ENCODE data around the gene GREM2. TPM values are rescaled to one million over a fixed set of nuclear protein-coding genes. Genes with fewer than 3 reads are reported as not detected.
A peak's percentile ranks its signal among the peaks of the same experiment; 100 is the strongest.

The GREM2 gene
- total and polyA plus RNA-seq, 10 of the 15 experiments (the other 5 are each of a cell fraction or from before 2014, with no cell fraction given) = not detected

- TF ChIP-seq CEBPZ (IDR thresholded peaks at IDR 0.05; ENCODE audit: low read depth, low read length) (no peak), ETV6 (conservative IDR thresholded peaks at IDR 0.05 in 1 of 2, IDR thresholded peaks at IDR 0.05 in 1 of 2; ENCODE audit: borderline replicate concordance in 1 of 2, low read depth in 1 of 2) (peak in 1 of 2 experiments; percentile 50; a peak in 1 of 4 replicates), ESRRA (IDR thresholded peaks at IDR 0.05; ENCODE audit: low read length) (no peak), ZNF384 (IDR thresholded peaks at IDR 0.05; ENCODE audit: borderline replicate concordance, low read depth, low read length) (0 out of 2 replicates have a peak, but pooled peaks have one; percentile 18), CBX5 (IDR thresholded peaks at IDR 0.05; ENCODE audit: low read depth) (no peak), IKZF2 (IDR thresholded peaks at IDR 0.05) (peak; percentile 77 to 80), ATF2 (IDR thresholded peaks at IDR 0.05; ENCODE audit: low read length) (no peak), USF1 (IDR thresholded peaks at IDR 0.05; ENCODE audit: borderline replicate concordance, extremely low read length, insufficient read depth, low read depth, low read length) (no peak), PML (IDR thresholded peaks at IDR 0.05; ENCODE audit: low read length) (no peak), BHLHE40 (IDR thresholded peaks at IDR 0.05; ENCODE audit: borderline replicate concordance in 1 of 2, low read depth in 2 of 2, low read length in 1 of 2) (peak; percentile 87 to 89), ZNF207 (IDR thresholded peaks at IDR 0.05; ENCODE audit: borderline replicate concordance) (no peak), TCF12 (IDR thresholded peaks at IDR 0.05; ENCODE audit: low read depth, low read length) (no peak), RAD21 (IDR thresholded peaks at IDR 0.05; ENCODE audit: insufficient read depth, low read depth, low read length) (no peak), IRF4 (IDR thresholded peaks at IDR 0.05; ENCODE audit: low read depth, low read length) (no peak), STAT3 (IDR thresholded peaks at IDR 0.05; ENCODE audit: low read depth, low read length) (no peak), MYC (IDR thresholded peaks at IDR 0.05; ENCODE audit: insufficient read depth, insufficient read length, insufficient replicate concordance, low read length, severe bottlenecking) (no peak), BCL11A (IDR thresholded peaks at IDR 0.05; ENCODE audit: low read depth, low read length) (no peak), POLR2A (IDR thresholded peaks at IDR 0.05; ENCODE audit: low read depth, low read length) (no peak)
Measured at GRCh38 chr1:240575981-240576662, 35.8 kb downstream of the GREM2 start (continued).

Measured in GM12878 (cell line).